IMR-90 (cell line): Measurements from ENCODE around the gene YIPF1. TPM values are rescaled to one million over a fixed set of nuclear protein-coding genes. Genes with fewer than 3 reads are reported as not detected.

Experiments used
- ATAC-seq: fragments of 200-7000 bp; cut with Tn5 transposase; 2 replicates; pipeline ENCODE4 v1.9.1; 2020; ENCODE audit warnings: low read depth, mild to moderate bottlenecking, moderate library complexity
- BruUV-seq: library from RNA; stranded (reverse); fragments of 400-500 nt; replicated peaks from 2 replicates; lab custom pipeline; 2021; lab: Mats Ljungman, UMichigan
- CTCF ChIA-PET: fragments of 300-600 bp; formaldehyde crosslinking; extraction: SDS; loops from one replicate; lab custom pipeline; 2021; ENCODE audit warnings: antibody characterized with exemption; lab: Yijun Ruan, JAX
- POLR2A ChIA-PET: fragments of 300-600 bp; sonication (Branson Sonifier 250); formaldehyde crosslinking; loops from one replicate; lab custom pipeline; 2022; ENCODE audit warnings: antibody characterized with exemption; ENCODE audit not compliant: unreplicated experiment; lab: Charles Lee
- DNase-seq: peaks from one replicate; pipeline ENCODE4 v3.0.0; 2013
- H2AFZ ChIP-seq: replicated peaks from 2 replicates; pipeline ENCODE3; 2013; ENCODE audit warnings: low read length, mild to moderate bottlenecking; ENCODE audit not compliant: poor library complexity
- H2AK5ac ChIP-seq: 2 replicates; pipeline ENCODE4 v1.6.1; 2013; ENCODE audit warnings: low read depth, low read length, inconsistent platforms
- H2AK9ac ChIP-seq: replicated peaks from 2 replicates; pipeline ENCODE3; 2013; ENCODE audit warnings: mild to moderate bottlenecking, low read depth, low read length, moderate library complexity; ENCODE audit not compliant: poor library complexity
- H2BK120ac ChIP-seq: 2 replicates; pipeline ENCODE4 v1.6.1; 2013; ENCODE audit warnings: low read depth, low read length, inconsistent platforms
- H2BK15ac ChIP-seq: 3 replicates; pipeline ENCODE4 v1.6.1; 2013; ENCODE audit warnings: low read depth, low read length, inconsistent platforms
- H2BK20ac ChIP-seq: 2 replicates; pipeline ENCODE4 v1.6.1; 2013; ENCODE audit warnings: low read depth, mild to moderate bottlenecking, inconsistent platforms, low read length, moderate library complexity
- H2BK5ac ChIP-seq: 2 replicates; pipeline ENCODE4 v1.6.1; 2013; ENCODE audit warnings: mild to moderate bottlenecking, low read depth, low read length, inconsistent platforms; ENCODE audit not compliant: poor library complexity, severe bottlenecking
- H3K14ac ChIP-seq: replicated peaks from 2 replicates; pipeline ENCODE4 v1.6.1; 2013; ENCODE audit warnings: low read depth, low read length, inconsistent platforms
- H3K18ac ChIP-seq: 2 replicates; pipeline ENCODE4 v1.6.1; 2013; ENCODE audit warnings: low read depth, low read length, control low read depth
- H3K23ac ChIP-seq: 2 replicates; pipeline ENCODE4 v1.6.1; 2013; ENCODE audit warnings: low read depth, low read length, inconsistent platforms
- H3K27ac ChIP-seq: 2 replicates; pipeline ENCODE4 v1.5.1; 2013; ENCODE audit warnings: mild to moderate bottlenecking, control low read depth, low read length; ENCODE audit not compliant: insufficient read depth
- H3K27me3 ChIP-seq: 2 replicates; pipeline ENCODE4 v1.6.1; 2013; ENCODE audit warnings: low read length; ENCODE audit not compliant: control insufficient read depth, insufficient read depth
- H3K36me3 ChIP-seq: 2 replicates; pipeline ENCODE4 v1.6.1; 2013; ENCODE audit warnings: low read length, mixed read lengths; ENCODE audit not compliant: control insufficient read depth, insufficient read depth
- H3K4ac ChIP-seq: 2 replicates; pipeline ENCODE4 v1.6.1; 2013; ENCODE audit warnings: low read depth, low read length, inconsistent platforms
- H3K4me1 ChIP-seq: 2 replicates; pipeline ENCODE4 v1.6.1; 2013; ENCODE audit warnings: low read length, mixed read lengths; ENCODE audit not compliant: control insufficient read depth, insufficient read depth
- H3K4me2 ChIP-seq: 2 replicates; pipeline ENCODE4 v1.6.1; 2013; ENCODE audit warnings: low read depth, mild to moderate bottlenecking, control low read depth, low read length, moderate library complexity
- H3K4me3 ChIP-seq: 2 replicates; pipeline ENCODE4 v1.5.1; 2013; ENCODE audit warnings: low read depth, mild to moderate bottlenecking, control low read depth, low read length, moderate library complexity; ENCODE audit not compliant: insufficient read depth
- H3K56ac ChIP-seq: 2 replicates; pipeline ENCODE4 v1.6.1; 2013; ENCODE audit warnings: low read length, inconsistent platforms; ENCODE audit not compliant: insufficient read depth; ENCODE audit errors: extremely low read depth
- H3K79me1 ChIP-seq, 2 experiments: 2 replicates each; pipeline ENCODE4 v1.6.1; 2013; ENCODE audit warnings: low read length in 2 of 2, inconsistent platforms in 1 of 2, low read depth in 1 of 2
- H3K9ac ChIP-seq: 2 replicates; pipeline ENCODE4 v1.6.1; 2013; ENCODE audit warnings: low read depth, low read length, control low read depth
- H3K9me1 ChIP-seq: 2 replicates; pipeline ENCODE4 v1.6.1; 2013; ENCODE audit warnings: low read length, inconsistent platforms; ENCODE audit not compliant: insufficient read depth
- H3K9me3 ChIP-seq: 2 replicates; pipeline ENCODE4 v1.6.1; 2013; ENCODE audit warnings: low read length; ENCODE audit not compliant: control insufficient read depth, insufficient read depth
- H4K20me1 ChIP-seq: 2 replicates; pipeline ENCODE4 v1.6.1; 2013; ENCODE audit warnings: low read length, inconsistent platforms; ENCODE audit not compliant: insufficient read depth
- H4K5ac ChIP-seq: 2 replicates; pipeline ENCODE4 v1.6.1; 2013; ENCODE audit warnings: mild to moderate bottlenecking, low read depth, low read length, control low read depth
- H4K8ac ChIP-seq, 2 experiments: 2 replicates each; pipeline ENCODE4 v1.6.1; 2013; ENCODE audit warnings: low read depth in 2 of 2, low read length in 2 of 2, control low read depth in 1 of 2, inconsistent platforms in 1 of 2
- H4K91ac ChIP-seq: 2 replicates; pipeline ENCODE4 v1.6.1; 2013; ENCODE audit warnings: low read depth, low read length, inconsistent platforms; ENCODE audit not compliant: insufficient read depth
- BHLHE40 ChIP-seq: fragments of 150-350 bp; IDR thresholded peaks from 2 replicates; pipeline ENCODE4 v1.6.1; 2016; ENCODE audit warnings: mild to moderate bottlenecking, low read depth, low read length
- RAD21 ChIP-seq: IDR thresholded peaks from 2 replicates; pipeline ENCODE4 v1.6.1; 2012; ENCODE audit warnings: low read length, improper control_type of control experiment
- WGBS, 2 experiments: methylation state at CpG; one replicate each; pipeline versions ENCODE4 v1.1.5 to v1.1.7; 2013; ENCODE audit warnings: missing lambda C conversion rate in 2 of 2; ENCODE audit not compliant: insufficient read length in 1 of 2; ENCODE audit errors: extremely low coverage in 2 of 2; 5-methylcytosine and 5-hydroxymethylcytosine counted together
- dilution Hi-C: fragments of 300-500 bp; cut with HindIII; formaldehyde crosslinking; loops from one replicate; pipeline ENCODE4 v1.14.3; 2018; ENCODE audit warnings: low sequenced_read_pairs; ENCODE audit not compliant: unreplicated experiment
- in situ Hi-C: fragments of 300-500 bp; cut with MboI; formaldehyde crosslinking; loops from 3 replicates; pipeline ENCODE4 v1.14.3; 2019; ENCODE audit warnings: low sequenced_read_pairs, inconsistent platforms, mixed read lengths
- intact Hi-C: fragments of 100-400 bp; cut with micrococcal nuclease; formaldehyde crosslinking; loops from 2 replicates; pipeline ENCODE4 v1.10.0; 2022
- polyA plus RNA-seq, 3 experiments: library from polyadenylated mRNA; depleted of rRNA; stranded (reverse); fragments of >200 nt; gene quantifications; 2 replicates each; pipeline ENCODE4 v1.2.3, GENCODE V29; 2012; ENCODE audit warnings: low replicate concordance in 1 of 3
- total RNA-seq: library from RNA; depleted of rRNA; stranded (reverse); fragments of >200 nt; gene quantifications from 2 replicates; pipeline ENCODE4 v1.2.3, GENCODE V29; 2012

Gene YIPF1
- total and polyA plus RNA-seq, 2 of the 4 experiments (the other 2 are of a cell fraction), result 23.7 to 35.3 TPM

DNA sequence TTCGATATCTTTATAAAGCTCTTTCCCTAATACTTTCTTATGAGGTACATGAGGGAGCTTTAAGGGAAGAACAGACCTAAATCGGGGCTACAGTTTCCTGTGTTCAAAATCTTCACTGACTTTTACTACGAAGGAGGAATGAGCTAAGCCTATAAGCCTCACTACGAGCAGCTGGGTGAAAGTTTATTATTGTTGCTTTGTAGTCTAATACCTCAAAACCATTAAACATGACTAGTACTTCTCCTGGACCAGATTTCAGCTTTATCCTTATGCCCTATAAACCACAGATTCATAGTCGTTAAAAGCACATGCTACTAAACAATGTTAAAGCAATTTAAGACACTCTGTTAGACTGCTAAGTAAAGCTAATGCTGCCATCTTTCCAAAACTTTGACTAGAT is 81.7 kb downstream of the YIPF1 start:
- ATAC-seq (peak; percentile 90), DNase-seq (peak; percentile 92)
- no peak overlapping the region for H2AFZ ChIP-seq
- no peak overlapping the region for H3K23ac ChIP-seq
- H3K9me3 ChIP-seq, result no peaks in the 10 kb centered on the region; the same call in 1 of the 2 replicates
- H3K36me3 ChIP-seq, result peaks cover 6% of the 10 kb centered on the region; the same call in 1 of the 2 replicates
- peaks cover 10% of the 10 kb centered on the region; the same call in 1 of the 2 replicates for H3K4me1 ChIP-seq
- BruUV-seq, result no TSS peak
- in situ Hi-C loops, result no loop called here
- CTCF ChIA-PET, result interaction anchor here (0.5 to 1.1 kb wide), 3 partner anchors 10 to 20 kb away, joined by 3 to 4 read pairs (median 4); no protein-coding TSS in a partner anchor
- no peak overlapping the region for H3K14ac ChIP-seq
- peaks cover 14 to 25% of the 10 kb centered on the region in 2 experiments; a peak in 3 of 4 replicates for H3K79me1 ChIP-seq
- H3K18ac ChIP-seq, result no peak overlapping the region
- no peaks in the 10 kb centered on the region for H3K27me3 ChIP-seq
- no peak overlapping the region for H4K5ac ChIP-seq
- no peak overlapping the region for H2BK15ac ChIP-seq
- H3K4ac ChIP-seq, result no peak overlapping the region
- H3K9ac ChIP-seq, result no peak overlapping the region
- 0 out of 2 replicates have a peak, but pooled peaks cover 4% of the 10 kb centered on the region for H4K20me1 ChIP-seq
- H4K91ac ChIP-seq, result no peak overlapping the region
- no peak overlapping the region for H2AK9ac ChIP-seq
- H2BK120ac ChIP-seq, result no peak overlapping the region
- no peak overlapping the region for H2BK5ac ChIP-seq
- dilution Hi-C loops, result no loop called here
- H2BK20ac ChIP-seq, result no peak overlapping the region
- no peak overlapping the region for H3K56ac ChIP-seq
- H3K27ac ChIP-seq, result no peak overlapping the region
- H2AK5ac ChIP-seq, result no peak overlapping the region
- no peak overlapping the region; a peak in 1 of 4 replicates for H4K8ac ChIP-seq
- TF ChIP-seq BHLHE40 (peak; percentile 76), RAD21 (no peak)
- H3K4me2 ChIP-seq, result peak overlapping the region; percentile 75; the same call in 1 of the 2 replicates
- H3K4me3 ChIP-seq, result no peak overlapping the region
- peaks cover 6% of the 10 kb centered on the region; the same call in 1 of the 2 replicates for H3K9me1 ChIP-seq
- 17% methylated on average over 1 of the region's 5 CpGs; no CpG with 5 or more reads in 1 of the 2 experiments for WGBS, 2 experiments
- POLR2A ChIA-PET, result no interaction called here
- intact Hi-C loops, result no loop called here
